Suprapubic skin (tissue), 4 donors: ENCODE data around the gene FAM163B. TPM values are rescaled to one million over a fixed set of nuclear protein-coding genes. Genes with fewer than 3 reads are reported as not detected.

Source experiments
- DNase-seq, 2 donors: peaks; one replicate each; pipeline ENCODE4 v3.0.0-alpha.2; 2019; ENCODE audit warnings: low spot score in 2 of 2
- H3K27ac ChIP-seq: fragments of 200-600 bp; sonication (generic); one replicate; pipeline ENCODE4 v1.5.1; 2019
- H3K27me3 ChIP-seq: fragments of 200-600 bp; sonication (generic); one replicate; pipeline ENCODE4 v1.5.1; 2019
- H3K36me3 ChIP-seq: fragments of 200-600 bp; sonication (generic); one replicate; pipeline ENCODE4 v1.5.1; 2019
- H3K4me1 ChIP-seq: fragments of 200-600 bp; sonication (generic); one replicate; pipeline ENCODE4 v1.5.1; 2019
- H3K4me3 ChIP-seq: fragments of 200-600 bp; sonication (generic); one replicate; pipeline ENCODE4 v1.5.1; 2019; ENCODE audit warnings: mild to moderate bottlenecking
- H3K9me3 ChIP-seq: fragments of 200-600 bp; sonication (generic); one replicate; pipeline ENCODE4 v1.5.1; 2019
- EP300 ChIP-seq: sonication (generic); formaldehyde crosslinking; IDR thresholded peaks from one replicate; pipeline ENCODE4 v1.6.1; 2017; ENCODE audit warnings: antibody characterized with exemption
- POLR2A ChIP-seq, 2 donors: fragments of 450-650 bp; IDR thresholded peaks; one replicate each; pipeline ENCODE4 v1.6.1; 2017; ENCODE audit warnings: antibody characterized with exemption in 2 of 2, mild to moderate bottlenecking in 2 of 2, moderate library complexity in 2 of 2
- POLR2AphosphoS5 ChIP-seq, 3 donors: sonication (generic); formaldehyde crosslinking; IDR thresholded peaks; one replicate each; pipeline ENCODE4 v1.6.1; 2017; ENCODE audit warnings: antibody characterized with exemption in 3 of 3
- WGBS: methylation state at CpG from one replicate; pipeline ENCODE4 v1.1.5; 2018; 5-methylcytosine and 5-hydroxymethylcytosine counted together
- total RNA-seq, 4 donors: library from RNA; depleted of rRNA; stranded (reverse); fragments of >200 nt; gene quantifications; one replicate each; pipeline ENCODE4 v1.1.0, GENCODE V29; 2016
- TF ChIP-seq, protein P1 (sequence below), 2 donors: fragments of 200-600 bp in 1 of 2; fragments of 450-650 bp in 1 of 2; sonication (generic) in 1 of 2; IDR thresholded peaks; one replicate each; pipeline ENCODE4 v1.5.1; 2016 to 2019; ENCODE audit warnings: antibody characterized with exemption in 2 of 2, mild to moderate bottlenecking in 1 of 2, moderate library complexity in 1 of 2

Gene FAM163B
- total RNA-seq, 4 donors from 2014 or later, result not detected

DNA sequence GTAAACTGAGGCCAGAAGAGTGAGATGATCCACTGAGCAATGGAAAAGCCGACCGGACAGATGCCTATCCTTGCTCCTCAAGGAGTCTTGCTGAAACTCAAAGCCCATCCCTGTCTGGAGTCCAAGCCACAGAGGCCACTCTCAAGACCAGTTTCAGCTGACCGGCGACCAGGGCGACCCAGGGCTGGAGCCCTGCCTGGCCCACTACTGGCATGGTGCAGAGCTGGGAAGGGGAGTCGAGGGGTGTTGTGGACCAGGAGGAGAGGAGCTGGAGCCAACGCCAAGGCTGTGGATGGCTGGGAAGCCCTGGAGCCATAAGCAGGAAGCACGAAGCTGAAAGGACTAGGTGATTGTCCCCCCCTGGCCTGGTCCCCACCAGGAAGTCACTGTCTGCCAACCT is 22.1 kb downstream of the FAM163B start:
- no peaks in the 10 kb centered on the region for H3K9me3 ChIP-seq
- peaks cover 18% of the 10 kb centered on the region for H3K4me1 ChIP-seq
- no peak overlapping the region for H3K27ac ChIP-seq
- no peak for TF ChIP-seq POLR2AphosphoS5 (IDR thresholded peaks at IDR 0.05)
- no peak for TF ChIP-seq POLR2A (IDR thresholded peaks at IDR 0.05)
- TF ChIP-seq, protein P1, sequence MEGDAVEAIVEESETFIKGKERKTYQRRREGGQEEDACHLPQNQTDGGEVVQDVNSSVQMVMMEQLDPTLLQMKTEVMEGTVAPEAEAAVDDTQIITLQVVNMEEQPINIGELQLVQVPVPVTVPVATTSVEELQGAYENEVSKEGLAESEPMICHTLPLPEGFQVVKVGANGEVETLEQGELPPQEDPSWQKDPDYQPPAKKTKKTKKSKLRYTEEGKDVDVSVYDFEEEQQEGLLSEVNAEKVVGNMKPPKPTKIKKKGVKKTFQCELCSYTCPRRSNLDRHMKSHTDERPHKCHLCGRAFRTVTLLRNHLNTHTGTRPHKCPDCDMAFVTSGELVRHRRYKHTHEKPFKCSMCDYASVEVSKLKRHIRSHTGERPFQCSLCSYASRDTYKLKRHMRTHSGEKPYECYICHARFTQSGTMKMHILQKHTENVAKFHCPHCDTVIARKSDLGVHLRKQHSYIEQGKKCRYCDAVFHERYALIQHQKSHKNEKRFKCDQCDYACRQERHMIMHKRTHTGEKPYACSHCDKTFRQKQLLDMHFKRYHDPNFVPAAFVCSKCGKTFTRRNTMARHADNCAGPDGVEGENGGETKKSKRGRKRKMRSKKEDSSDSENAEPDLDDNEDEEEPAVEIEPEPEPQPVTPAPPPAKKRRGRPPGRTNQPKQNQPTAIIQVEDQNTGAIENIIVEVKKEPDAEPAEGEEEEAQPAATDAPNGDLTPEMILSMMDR (IDR thresholded peaks at IDR 0.05), result no peak
- TF ChIP-seq EP300, result no peak
- H3K4me3 ChIP-seq, result no peak overlapping the region
- no peaks in the 10 kb centered on the region for H3K36me3 ChIP-seq
- peaks cover 76% of the 10 kb centered on the region for H3K27me3 ChIP-seq
- 88% methylated on average over 4 of the region's 8 CpGs for WGBS
- DNase-seq, result no peak

DNA sequence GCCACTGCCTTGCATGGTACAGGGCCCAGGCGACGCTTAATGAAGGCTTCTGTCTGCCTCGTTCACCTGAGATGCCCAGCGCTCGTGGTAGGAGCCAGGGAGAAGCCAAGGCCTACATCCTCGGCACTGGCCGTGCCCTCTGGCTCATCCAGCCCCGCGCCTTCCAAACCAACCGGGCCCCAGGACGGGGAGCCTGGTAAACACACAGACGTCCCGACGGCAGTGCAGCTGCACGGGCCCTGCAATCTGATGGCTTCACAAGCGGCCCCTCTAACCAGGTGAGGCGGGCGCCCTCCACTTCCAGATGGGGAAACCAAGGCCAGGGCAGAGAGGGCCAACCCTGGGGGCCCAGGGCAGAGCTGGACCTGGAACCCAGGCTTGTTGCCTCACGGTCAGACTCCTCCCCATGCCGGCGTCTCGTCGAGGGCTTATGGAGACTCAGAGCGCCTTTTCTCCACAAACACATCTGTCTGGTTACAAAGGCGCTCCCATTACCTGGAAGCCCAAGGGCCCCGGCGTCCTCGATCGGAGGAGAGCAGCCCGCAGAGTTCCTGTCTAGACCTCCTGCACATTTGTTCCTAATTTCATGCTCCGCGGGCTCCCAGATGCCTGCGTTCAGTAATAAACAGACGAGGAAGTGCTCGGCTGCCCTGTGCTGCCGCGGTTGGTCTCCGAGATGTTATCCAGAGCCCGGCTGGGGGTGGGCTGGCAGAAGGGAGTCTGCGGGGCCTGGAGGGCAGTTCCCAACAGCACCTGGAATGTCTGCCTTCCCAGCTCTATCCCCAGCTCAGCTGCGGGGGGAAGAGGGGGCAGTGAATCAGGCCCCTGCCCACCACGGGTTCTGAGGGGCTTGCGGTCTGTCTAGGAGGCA is 23.5 kb downstream of the FAM163B start:
- H3K4me3 ChIP-seq, result no peak overlapping the region
- no peaks in the 10 kb centered on the region for H3K9me3 ChIP-seq
- no peak for DNase-seq
- TF ChIP-seq POLR2A (IDR thresholded peaks at IDR 0.05) (no peak), POLR2AphosphoS5 (IDR thresholded peaks at IDR 0.05) (no peak), EP300 (no peak)
- TF ChIP-seq, protein P1 (IDR thresholded peaks at IDR 0.05), result no peak
- H3K27me3 ChIP-seq, result peaks cover 68% of the 10 kb centered on the region
- peaks cover 18% of the 10 kb centered on the region for H3K4me1 ChIP-seq
- H3K36me3 ChIP-seq, result no peaks in the 10 kb centered on the region
- WGBS, result 14% methylated on average over 20 of the region's 43 CpGs
- no peak overlapping the region for H3K27ac ChIP-seq

DNA sequence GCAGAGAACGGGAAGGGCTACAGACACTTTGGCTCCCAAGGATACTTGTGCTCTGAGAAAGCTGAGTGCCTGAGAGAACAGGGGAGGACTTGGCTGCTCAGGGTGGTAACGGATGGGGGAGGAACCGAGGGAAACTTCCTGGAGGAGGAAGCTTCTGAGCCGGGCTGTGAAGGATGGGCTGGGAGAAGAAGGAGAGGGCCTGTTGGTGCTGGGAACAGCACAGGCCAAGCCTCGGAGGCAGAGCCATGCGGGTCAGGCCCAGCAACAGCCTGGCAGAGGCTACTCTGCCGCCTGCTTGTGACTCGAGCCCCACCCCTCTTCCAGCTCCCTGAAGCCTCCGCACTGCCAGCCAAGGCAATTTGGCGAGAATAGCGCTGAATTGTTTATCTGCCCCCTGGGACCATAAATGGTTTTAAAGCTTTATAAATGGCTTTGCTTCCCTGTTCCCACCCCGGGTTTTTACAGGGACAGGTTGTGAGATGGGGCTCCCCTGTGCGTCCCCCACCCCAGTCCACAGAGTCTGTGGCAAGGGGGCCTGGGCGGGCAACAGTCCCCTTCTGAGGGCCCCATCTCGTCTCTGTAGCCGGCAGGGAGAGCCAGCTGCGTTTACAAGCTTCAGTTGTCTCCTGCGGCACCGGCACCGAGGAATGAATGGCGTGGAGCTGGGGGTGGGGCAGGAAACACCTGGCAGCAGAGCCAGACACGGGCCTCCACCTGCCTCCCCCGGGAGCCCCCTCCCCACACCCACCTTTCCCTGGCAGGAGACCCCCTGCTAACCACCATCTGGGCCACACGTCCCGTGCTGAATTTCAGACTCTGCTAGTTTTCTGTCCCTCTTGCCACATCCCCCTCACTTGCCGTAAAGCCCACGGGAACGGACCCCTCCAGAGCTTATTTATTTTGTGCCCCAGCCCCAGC is 24.4 kb downstream of the FAM163B start:
- Histone ChIP-seq H3K9me3 (no peaks in the 10 kb centered on the region), H3K4me3 (no peak overlapping the region), H3K4me1 (peaks cover 18% of the 10 kb centered on the region), H3K27me3 (peaks cover 68% of the 10 kb centered on the region), H3K36me3 (no peaks in the 10 kb centered on the region), H3K27ac (no peak overlapping the region)
- no peak for DNase-seq
- TF ChIP-seq EP300, result no peak
- TF ChIP-seq POLR2A (IDR thresholded peaks at IDR 0.05), result no peak
- no peak for TF ChIP-seq POLR2AphosphoS5 (IDR thresholded peaks at IDR 0.05)
- TF ChIP-seq, protein P1 (IDR thresholded peaks at IDR 0.05), result no peak
- 12% methylated on average over 18 of the region's 28 CpGs for WGBS

DNA sequence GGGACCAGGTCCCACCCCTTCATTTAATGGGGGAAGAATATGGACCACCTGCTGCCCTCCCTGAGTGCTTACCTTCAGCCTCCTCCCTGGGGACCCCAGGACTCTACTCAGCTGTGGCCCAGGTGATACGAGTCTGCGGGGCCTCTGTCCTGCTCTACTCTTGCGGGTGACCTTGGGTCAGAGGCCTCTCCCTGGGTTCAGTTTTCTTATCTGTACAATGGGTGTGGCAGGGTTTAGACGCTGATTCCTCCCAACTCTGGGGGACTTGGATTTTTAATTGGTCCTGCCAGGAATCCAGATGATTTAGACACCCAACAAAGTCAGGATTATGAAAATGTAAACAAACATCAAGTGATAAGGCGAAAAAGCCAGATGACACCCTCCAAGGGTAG is 25.0 kb downstream of the FAM163B start:
- DNase-seq, result no peak
- Histone ChIP-seq H3K36me3 (no peaks in the 10 kb centered on the region), H3K27me3 (peaks cover 67% of the 10 kb centered on the region), H3K27ac (no peak overlapping the region), H3K9me3 (no peaks in the 10 kb centered on the region), H3K4me1 (peaks cover 18% of the 10 kb centered on the region), H3K4me3 (no peak overlapping the region)
- WGBS, result 71% methylated on average over 2 of the region's 5 CpGs
- no peak for TF ChIP-seq POLR2AphosphoS5 (IDR thresholded peaks at IDR 0.05)
- TF ChIP-seq EP300, result no peak

DNA sequence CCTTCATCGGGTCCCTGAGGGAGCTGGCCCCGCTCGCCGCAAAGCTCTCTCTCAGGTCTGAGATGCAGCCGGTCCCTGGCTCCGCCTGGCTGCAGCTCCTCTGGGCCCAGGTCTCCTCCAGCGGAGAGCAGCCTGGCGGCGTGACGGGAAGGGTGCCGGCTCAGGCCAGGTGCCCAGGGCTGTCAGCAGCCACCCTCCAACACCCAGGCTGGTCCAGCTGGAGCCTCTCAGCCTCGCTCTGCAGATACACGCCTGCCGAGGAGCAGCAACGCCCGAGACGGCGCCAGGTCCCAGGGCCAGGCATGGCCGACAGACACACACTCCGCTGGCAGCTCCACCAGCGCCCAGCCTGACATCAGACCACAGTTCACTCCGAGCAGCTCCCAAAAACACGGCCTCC is 25.6 kb downstream of the FAM163B start:
- no peak for DNase-seq
- Histone ChIP-seq H3K4me1 (peaks cover 18% of the 10 kb centered on the region), H3K27me3 (peaks cover 72% of the 10 kb centered on the region), H3K9me3 (no peaks in the 10 kb centered on the region), H3K4me3 (no peak overlapping the region), H3K27ac (no peak overlapping the region), H3K36me3 (no peaks in the 10 kb centered on the region)
- TF ChIP-seq POLR2A (IDR thresholded peaks at IDR 0.05) (no peak), POLR2AphosphoS5 (IDR thresholded peaks at IDR 0.05) (no peak), EP300 (no peak)
- TF ChIP-seq, protein P1 (IDR thresholded peaks at IDR 0.05), result no peak
- WGBS, result 73% methylated on average over 8 of the region's 23 CpGs
